Activated T-helper 2 cell treated with anti-CD3 and anti-CD28 coated beads, Interferon-gamma antibody, Interleukin-2, Interleukin-4, amounts not matched to agents 10 μg/mL and 5 μg/mL and 100 μg/mL, durations not matched to agents 14 hours and 24 hours and 36 hours (primary cell): ENCODE results near the gene VBP1. TPM values are rescaled to one million over a fixed set of nuclear protein-coding genes. Genes with fewer than 3 reads are reported as not detected.
A peak's percentile ranks its signal among the peaks of the same experiment; 100 is the strongest.
"Not testable (repeated sequence)": the region's sequence is repeated elsewhere in the genome, so short reads cannot be mapped to it uniquely, and the experiment has no call there.

Experiments used
- DNase-seq: peaks from one replicate; pipeline ENCODE4 v3.0.0; 2021; ENCODE audit warnings: low spot score
- H3K27ac Mint-ChIP-seq: one replicate; pipeline ENCODE4 v1.8.0; 2021; ENCODE audit warnings: mixed read lengths
- H3K27me3 Mint-ChIP-seq: one replicate; pipeline ENCODE4 v1.8.0; 2021; ENCODE audit warnings: low read depth, mixed read lengths
- H3K36me3 Mint-ChIP-seq: one replicate; pipeline ENCODE4 v1.8.0; 2021; ENCODE audit warnings: low read depth, mixed read lengths
- H3K4me1 Mint-ChIP-seq: one replicate; pipeline ENCODE4 v1.8.0; 2021; ENCODE audit warnings: low read depth, mixed read lengths
- H3K4me3 Mint-ChIP-seq: one replicate; pipeline ENCODE4 v1.8.0; 2021; ENCODE audit warnings: low read depth, mild to moderate bottlenecking, moderate library complexity, mixed read lengths
- H3K9me3 Mint-ChIP-seq: one replicate; pipeline ENCODE4 v1.8.0; 2021; ENCODE audit warnings: mixed read lengths
- intact Hi-C: fragments of 100-400 bp; cut with micrococcal nuclease; formaldehyde crosslinking; loops from one replicate; pipeline ENCODE4 v1.15.1; 2023
- total RNA-seq: library from RNA; stranded (reverse); gene quantifications from 2 replicates; pipeline ENCODE4 v1.2.3, GENCODE V29; 2022

The VBP1 gene
- 73.7 and 76.3 TPM in 2 replicates for total RNA-seq

- Mint-ChIP-seq H3K9me3 (no peaks in the 10 kb centered on the region), H3K4me3 (peak within 1 kb of the TSS; percentile 98), H3K27me3 (no peaks in the 10 kb centered on the region), H3K36me3 (peaks cover 3% of the 10 kb centered on the region), H3K27ac (peak within 1 kb of the TSS; percentile 92), H3K4me1 (peaks cover 19% of the 10 kb centered on the region)
- intact Hi-C loops, result loop anchor here (2.0 to 5.0 kb wide), 3 partner anchors 48 to 234 kb away; partner anchors contain the start of gene RAB39B
- peak; percentile 83 for DNase-seq
Observed at GRCh38 chrX:155216179-155216939, at the start of gene VBP1. TSS of gene VBP1 (plus strand) at chrX:155216460. CDS start at chrX:155216483, 23 bp downstream.

DNA sequence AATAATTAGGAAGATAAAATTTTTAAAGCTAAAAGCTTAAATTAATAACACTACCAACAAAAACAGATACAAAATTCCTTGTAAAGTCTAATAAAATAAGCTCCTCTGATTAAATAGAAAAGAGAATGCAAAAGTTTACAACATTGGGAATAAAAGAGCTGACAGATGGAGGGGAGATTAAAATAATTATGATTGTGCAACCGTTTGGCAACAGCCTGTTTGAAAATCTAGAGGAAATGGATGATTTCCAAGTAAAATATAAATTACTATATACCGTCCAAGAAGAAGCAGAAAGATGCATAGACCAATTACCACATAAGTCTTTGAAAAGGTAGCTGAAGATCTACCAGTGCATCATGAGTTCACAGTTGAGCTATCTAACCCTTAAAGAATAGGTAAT is 46.4 kb upstream of the VBP1 start:
- DNase-seq, result no peak
- Mint-ChIP-seq H3K27ac (no peak overlapping the region), H3K4me1 (no peaks in the 10 kb centered on the region), H3K9me3 (no peaks in the 10 kb centered on the region), H3K4me3 (no peak overlapping the region), H3K36me3 (no peaks in the 10 kb centered on the region), H3K27me3 (peaks cover 6% of the 10 kb centered on the region)
- intact Hi-C loops, result no loop called here

DNA sequence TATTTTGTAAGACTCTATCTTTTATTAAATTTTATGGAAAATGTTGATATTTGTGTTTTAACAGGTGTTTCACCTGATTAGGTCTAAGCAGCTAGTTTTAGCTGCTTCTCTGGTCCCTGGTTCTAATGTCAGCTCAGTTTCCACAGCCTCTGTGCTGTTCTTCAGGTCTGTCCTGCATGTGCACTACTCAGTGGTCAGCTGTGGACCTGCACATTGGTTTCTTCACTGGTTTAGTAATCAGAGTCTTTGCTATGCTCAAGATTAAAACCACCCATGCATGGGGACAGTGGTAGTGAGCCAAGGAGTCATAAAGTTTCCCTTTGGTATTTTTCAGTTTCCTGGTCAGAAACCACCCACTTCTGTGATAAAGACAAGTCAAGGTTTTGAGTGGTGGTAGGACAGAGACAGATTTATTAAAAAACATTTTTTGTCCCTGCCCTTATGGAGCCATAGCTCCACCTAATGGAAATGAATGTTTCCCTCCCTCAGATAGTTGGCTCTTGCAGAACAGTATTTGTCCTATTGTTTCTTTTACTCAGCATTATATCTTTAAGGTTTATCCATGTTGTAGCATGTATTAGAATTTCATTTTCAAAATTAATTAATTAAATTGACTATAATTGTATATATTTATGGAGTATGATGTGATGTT is 36.8 kb upstream of the VBP1 start:
- no peak for DNase-seq
- Mint-ChIP-seq H3K36me3 (no peaks in the 10 kb centered on the region), H3K27ac (no peak overlapping the region), H3K4me3 (no peak overlapping the region), H3K4me1 (no peaks in the 10 kb centered on the region), H3K27me3 (no peaks in the 10 kb centered on the region), H3K9me3 (no peaks in the 10 kb centered on the region)
- intact Hi-C loops, result no loop called here

- no peak overlapping the region for H3K27ac Mint-ChIP-seq
Observed at GRCh38 chrX:155188786-155189185, 27.5 kb upstream of the VBP1 start.

GRCh38 chrX:155211208-155211607 is 5.1 kb upstream of the VBP1 start:
- H3K36me3 Mint-ChIP-seq, result no peaks in the 10 kb centered on the region

More at GRCh38 chrX:155188786-155189185, 27.5 kb upstream of the VBP1 start:
- peak overlapping the region; percentile 13 for H3K4me3 Mint-ChIP-seq
- no peaks in the 10 kb centered on the region for H3K27me3 Mint-ChIP-seq
- peaks cover 14% of the 10 kb centered on the region for H3K4me1 Mint-ChIP-seq
- DNase-seq, result no peak
- intact Hi-C loops, result no loop called here
- peaks cover 13% of the 10 kb centered on the region for H3K36me3 Mint-ChIP-seq
- H3K9me3 Mint-ChIP-seq, result peaks cover 29% of the 10 kb centered on the region

DNA sequence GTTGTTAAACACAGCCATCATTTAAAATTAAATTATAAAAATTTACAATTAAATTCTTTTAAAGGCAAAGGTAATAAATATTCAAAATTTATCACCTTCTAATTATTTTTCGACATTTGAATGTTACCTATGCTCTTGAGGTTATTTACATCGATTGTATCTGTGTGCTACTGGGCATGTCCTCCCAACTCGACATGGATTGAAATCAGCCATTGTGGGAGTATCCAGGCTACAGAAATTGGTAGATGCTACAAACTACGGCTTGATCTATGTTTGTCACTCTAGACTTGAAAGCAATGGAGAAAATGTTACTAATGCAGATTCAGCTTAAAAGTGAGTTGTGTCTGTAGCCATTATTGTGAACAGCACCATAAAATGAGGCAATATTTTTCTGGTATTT is 2.5 kb upstream of the VBP1 start:
- Mint-ChIP-seq H3K27ac (no peak overlapping the region), H3K4me3 (no peak overlapping the region), H3K36me3 (no peaks in the 10 kb centered on the region), H3K4me1 (peaks cover 16% of the 10 kb centered on the region), H3K27me3 (no peaks in the 10 kb centered on the region), H3K9me3 (no peaks in the 10 kb centered on the region)
- intact Hi-C loops, result no loop called here
- DNase-seq, result no peak

More at GRCh38 chrX:155211208-155211607, 5.1 kb upstream of the VBP1 start:
- Mint-ChIP-seq H3K27me3 (no peaks in the 10 kb centered on the region), H3K4me3 (no peak overlapping the region), H3K4me1 (peaks cover 4% of the 10 kb centered on the region), H3K9me3 (no peaks in the 10 kb centered on the region), H3K27ac (no peak overlapping the region)
- intact Hi-C loops, result no loop called here
- no peak for DNase-seq

DNA sequence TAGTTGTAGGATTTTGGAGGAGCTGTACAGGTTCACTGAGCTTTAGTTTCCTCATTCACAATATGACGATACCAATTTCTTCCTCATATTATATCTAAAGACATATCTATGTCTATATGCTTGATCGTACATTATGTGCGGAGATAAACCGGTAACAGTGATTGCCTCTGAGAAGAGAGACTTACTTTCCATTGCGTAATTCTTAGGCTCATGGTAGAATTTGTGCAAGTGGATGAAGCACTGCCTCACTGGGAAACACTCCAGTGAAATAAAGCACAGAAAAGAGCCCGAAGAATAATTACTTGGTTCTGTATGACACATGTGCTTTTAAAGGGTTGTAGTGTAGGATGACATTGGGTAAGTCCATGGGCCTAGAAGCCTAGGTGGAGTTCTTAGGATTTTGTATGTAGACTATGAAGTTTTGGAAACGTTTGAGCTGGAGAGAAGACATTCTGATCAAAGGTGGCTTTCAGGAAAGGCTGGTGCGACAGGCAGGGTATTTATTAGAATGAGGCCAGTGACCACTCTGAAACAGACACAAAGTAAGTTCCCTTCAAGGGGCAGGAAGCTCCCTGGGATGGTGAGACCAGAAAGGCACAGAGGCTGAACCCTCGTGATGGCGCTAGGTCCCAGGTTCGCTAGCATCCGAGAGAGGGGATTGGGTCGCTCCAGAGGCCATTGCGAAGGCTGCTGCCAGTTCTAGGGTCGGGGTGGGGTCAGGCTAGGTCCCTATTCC is 649 bp upstream of the VBP1 start:
- no peak for DNase-seq
- peak overlapping the region; percentile 98 for H3K4me3 Mint-ChIP-seq
- intact Hi-C loops, result loop anchor here (2.0 to 5.0 kb wide), 3 partner anchors 49 to 233 kb away; partner anchors contain the start of gene RAB39B
- H3K27me3 Mint-ChIP-seq, result no peaks in the 10 kb centered on the region
- H3K9me3 Mint-ChIP-seq, result no peaks in the 10 kb centered on the region
- H3K27ac Mint-ChIP-seq, result peak overlapping the region; percentile 92
- peaks cover 19% of the 10 kb centered on the region for H3K4me1 Mint-ChIP-seq
- peaks cover under 1% of the 10 kb centered on the region for H3K36me3 Mint-ChIP-seq

DNA sequence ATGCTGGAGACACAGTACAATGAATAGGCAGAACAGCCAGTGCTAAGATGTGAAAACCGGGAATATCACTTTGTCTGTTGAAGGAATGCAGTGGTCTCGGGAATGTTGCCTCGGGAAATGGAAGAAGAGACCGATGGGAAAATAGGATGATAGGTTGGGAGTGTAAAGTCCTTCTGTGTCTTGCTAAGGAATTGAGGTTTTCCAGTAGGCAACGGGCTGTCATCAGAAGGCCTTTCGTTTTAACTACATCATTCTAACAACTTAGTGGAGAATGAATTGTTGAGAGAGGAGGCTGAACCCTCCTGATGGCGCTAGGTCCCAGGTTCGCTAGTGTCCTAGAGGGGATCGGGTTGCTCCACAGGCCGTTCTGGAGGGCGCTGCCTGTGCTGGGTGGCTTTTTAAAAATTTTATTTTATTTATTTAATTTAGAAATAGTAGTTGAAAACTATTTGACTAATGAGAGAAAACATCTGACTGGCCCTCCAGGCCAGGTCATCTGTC is 730 bp downstream of the VBP1 start:
- Mint-ChIP-seq H3K27me3 (no peaks in the 10 kb centered on the region), H3K36me3 (peaks cover 9% of the 10 kb centered on the region), H3K4me1 (peaks cover 19% of the 10 kb centered on the region), H3K27ac (peak overlapping the region; percentile 92), H3K9me3 (no peaks in the 10 kb centered on the region), H3K4me3 (peak overlapping the region; percentile 98)
- DNase-seq, result no peak
- intact Hi-C loops, result loop anchor here (2.0 to 5.0 kb wide), 3 partner anchors 48 to 235 kb away; partner anchors contain the start of gene RAB39B

GRCh38 chrX:155218777-155219176 is 2.5 kb downstream of the VBP1 start:
- peaks cover 19% of the 10 kb centered on the region for H3K4me1 Mint-ChIP-seq
- H3K36me3 Mint-ChIP-seq, result peaks cover 22% of the 10 kb centered on the region
- intact Hi-C loops, result loop anchor here (5.0 kb wide), 2 partner anchors 126 to 236 kb away; no protein-coding TSS in a partner anchor
- H3K4me3 Mint-ChIP-seq, result peak overlapping the region; percentile 34
- no peak overlapping the region for H3K27ac Mint-ChIP-seq
- DNase-seq, result no peak
- H3K9me3 Mint-ChIP-seq, result no peaks in the 10 kb centered on the region
- no peaks in the 10 kb centered on the region for H3K27me3 Mint-ChIP-seq

DNA sequence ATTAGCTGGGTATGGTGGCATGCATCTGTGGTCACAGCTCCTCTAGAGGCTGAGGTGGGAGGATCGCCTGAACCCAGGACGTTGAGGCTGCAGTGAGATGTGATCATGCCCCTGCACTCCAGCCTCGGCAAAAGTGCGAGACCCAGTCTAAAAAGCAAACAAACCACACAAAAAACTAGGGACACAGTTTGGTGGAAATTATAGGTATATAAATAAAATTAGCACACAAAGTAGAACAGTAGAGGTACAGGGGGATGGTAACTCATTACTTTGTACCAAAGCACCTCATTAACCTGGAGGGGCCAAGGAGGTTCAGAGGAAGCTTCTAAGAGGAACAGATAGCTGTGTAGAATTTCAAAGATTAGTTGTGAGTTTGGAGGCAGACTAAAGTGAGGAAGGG is 5.1 kb downstream of the VBP1 start:
- H3K27ac Mint-ChIP-seq, result no peak overlapping the region
- intact Hi-C loops, result no loop called here
- H3K4me3 Mint-ChIP-seq, result no peak overlapping the region

GRCh38 chrX:155223746-155224145 is 7.5 kb downstream of the VBP1 start:
- H3K4me1 Mint-ChIP-seq, intact Hi-C loops, H3K4me3 Mint-ChIP-seq, H3K9me3 Mint-ChIP-seq, H3K27ac Mint-ChIP-seq, H3K27me3 Mint-ChIP-seq, DNase-seq: not testable (repeated sequence)
- H3K36me3 Mint-ChIP-seq, result peaks cover 53% of the 10 kb centered on the region

More for the DNA sequence above, 5.1 kb downstream of the VBP1 start:
- DNase-seq, result no peak
- Mint-ChIP-seq H3K27me3 (no peaks in the 10 kb centered on the region), H3K4me1 (peaks cover 15% of the 10 kb centered on the region), H3K36me3 (peaks cover 37% of the 10 kb centered on the region), H3K9me3 (no peaks in the 10 kb centered on the region)

DNA sequence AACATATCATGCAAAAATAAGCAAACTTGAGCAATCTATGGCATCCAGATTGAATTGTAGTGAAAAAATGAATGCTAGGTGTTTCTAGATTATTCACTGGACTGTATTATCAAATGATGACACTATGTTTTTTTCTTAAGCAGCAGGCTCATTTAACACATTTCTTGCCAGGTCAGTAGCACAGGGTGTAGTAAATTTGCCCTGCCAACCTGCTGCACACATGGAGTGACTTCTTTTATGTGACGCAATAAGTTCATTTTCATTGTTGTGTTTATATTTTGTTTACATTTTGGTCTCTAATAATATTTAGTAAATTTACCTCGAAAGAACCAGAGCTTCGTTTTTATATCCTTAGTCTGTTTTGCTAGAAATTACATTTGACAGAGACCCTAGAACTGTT is 9.5 kb downstream of the VBP1 start:
- H3K27ac Mint-ChIP-seq, result no peak overlapping the region
- no peaks in the 10 kb centered on the region for H3K9me3 Mint-ChIP-seq
- intact Hi-C loops, result no loop called here
- DNase-seq, result no peak
- H3K4me3 Mint-ChIP-seq, result no peak overlapping the region
- H3K36me3 Mint-ChIP-seq, result peaks cover 64% of the 10 kb centered on the region
- H3K27me3 Mint-ChIP-seq, result no peaks in the 10 kb centered on the region
- H3K4me1 Mint-ChIP-seq, result peaks cover under 1% of the 10 kb centered on the region
